OCI-LY7 (cell line): Measurements from ENCODE around the gene RPS6KB2.

Experiments used
- EZH2phosphoT487 ChIP-seq: fragments of 200-600 bp; sonication (generic); IDR thresholded peaks from 2 replicates; pipeline ENCODE4 v1.6.1; 2018; ENCODE audit warnings: low read depth, borderline replicate concordance, mild to moderate bottlenecking, mixed run types, antibody characterized with exemption, low read length, moderate library complexity, mixed read lengths
- TF ChIP-seq, protein P1 (sequence below): fragments of 200-600 bp; sonication (generic); conservative IDR thresholded peaks from 2 replicates; pipeline ENCODE4 v1.5.1; 2014; ENCODE audit warnings: mild to moderate bottlenecking, antibody characterized with exemption, low read length, moderate library complexity, mixed read lengths

DNA sequence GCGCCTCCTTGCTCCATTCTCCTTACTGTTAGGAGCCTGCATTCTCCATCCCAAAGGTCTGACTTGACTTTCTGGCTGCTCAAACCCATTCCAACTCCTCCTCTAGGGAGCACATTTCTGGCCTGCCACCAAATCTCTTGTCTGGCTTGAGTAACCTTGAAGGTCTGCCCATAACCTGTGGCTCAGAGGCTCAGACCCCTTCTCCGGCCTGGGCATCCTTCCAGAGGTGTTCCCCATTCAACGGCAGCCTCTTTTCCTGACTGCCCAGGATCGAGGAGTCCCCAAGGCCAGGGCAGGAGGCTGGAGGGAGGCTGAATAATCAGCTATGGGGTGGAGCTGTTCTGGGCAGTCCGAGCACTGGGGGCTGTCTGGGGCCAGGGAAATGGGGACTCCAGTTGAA is 34.3 kb upstream of the RPS6KB2 start:
- TF ChIP-seq, protein P1, sequence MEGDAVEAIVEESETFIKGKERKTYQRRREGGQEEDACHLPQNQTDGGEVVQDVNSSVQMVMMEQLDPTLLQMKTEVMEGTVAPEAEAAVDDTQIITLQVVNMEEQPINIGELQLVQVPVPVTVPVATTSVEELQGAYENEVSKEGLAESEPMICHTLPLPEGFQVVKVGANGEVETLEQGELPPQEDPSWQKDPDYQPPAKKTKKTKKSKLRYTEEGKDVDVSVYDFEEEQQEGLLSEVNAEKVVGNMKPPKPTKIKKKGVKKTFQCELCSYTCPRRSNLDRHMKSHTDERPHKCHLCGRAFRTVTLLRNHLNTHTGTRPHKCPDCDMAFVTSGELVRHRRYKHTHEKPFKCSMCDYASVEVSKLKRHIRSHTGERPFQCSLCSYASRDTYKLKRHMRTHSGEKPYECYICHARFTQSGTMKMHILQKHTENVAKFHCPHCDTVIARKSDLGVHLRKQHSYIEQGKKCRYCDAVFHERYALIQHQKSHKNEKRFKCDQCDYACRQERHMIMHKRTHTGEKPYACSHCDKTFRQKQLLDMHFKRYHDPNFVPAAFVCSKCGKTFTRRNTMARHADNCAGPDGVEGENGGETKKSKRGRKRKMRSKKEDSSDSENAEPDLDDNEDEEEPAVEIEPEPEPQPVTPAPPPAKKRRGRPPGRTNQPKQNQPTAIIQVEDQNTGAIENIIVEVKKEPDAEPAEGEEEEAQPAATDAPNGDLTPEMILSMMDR, result no peak
- no peak for TF ChIP-seq EZH2phosphoT487
